AG09319 (cell line): ENCODE results near the gene PTPA.
"Not testable (repeated sequence)": the region's sequence is repeated elsewhere in the genome, so short reads cannot be mapped to it uniquely, and the experiment has no call there.

ENCODE experiments used
- DNase-seq: peaks from one replicate; pipeline ENCODE4 v3.0.0-alpha.2; 2010; ENCODE audit warnings: low read depth; ENCODE audit errors: extremely low read depth
- TF ChIP-seq, protein P1 (sequence below): IDR thresholded peaks from 2 replicates; pipeline ENCODE4 v1.5.1; 2011; ENCODE audit warnings: low read depth, mild to moderate bottlenecking, inconsistent platforms, low read length, moderate library complexity

PTPA gene

DNA sequence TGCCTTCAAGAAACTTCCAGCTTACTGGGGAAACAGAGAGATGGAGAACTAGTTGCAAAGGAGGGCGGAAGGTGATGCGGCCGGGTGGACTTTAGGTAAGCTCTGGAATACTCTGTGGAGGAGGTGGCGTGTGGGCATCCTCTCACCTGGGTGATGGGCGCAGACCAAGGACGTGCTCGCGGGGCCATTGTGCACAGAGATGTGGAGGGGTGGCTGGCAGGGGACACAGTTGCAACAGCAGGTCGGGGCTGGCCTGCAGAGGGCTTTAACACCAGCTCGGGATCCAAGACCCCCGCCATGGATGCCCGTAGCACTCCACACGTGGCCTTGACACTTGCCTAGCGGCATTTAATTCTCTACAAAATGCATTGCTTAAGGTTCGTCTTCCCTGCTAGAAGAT lies 40.3 kb downstream of the PTPA start:
- TF ChIP-seq, protein P1, sequence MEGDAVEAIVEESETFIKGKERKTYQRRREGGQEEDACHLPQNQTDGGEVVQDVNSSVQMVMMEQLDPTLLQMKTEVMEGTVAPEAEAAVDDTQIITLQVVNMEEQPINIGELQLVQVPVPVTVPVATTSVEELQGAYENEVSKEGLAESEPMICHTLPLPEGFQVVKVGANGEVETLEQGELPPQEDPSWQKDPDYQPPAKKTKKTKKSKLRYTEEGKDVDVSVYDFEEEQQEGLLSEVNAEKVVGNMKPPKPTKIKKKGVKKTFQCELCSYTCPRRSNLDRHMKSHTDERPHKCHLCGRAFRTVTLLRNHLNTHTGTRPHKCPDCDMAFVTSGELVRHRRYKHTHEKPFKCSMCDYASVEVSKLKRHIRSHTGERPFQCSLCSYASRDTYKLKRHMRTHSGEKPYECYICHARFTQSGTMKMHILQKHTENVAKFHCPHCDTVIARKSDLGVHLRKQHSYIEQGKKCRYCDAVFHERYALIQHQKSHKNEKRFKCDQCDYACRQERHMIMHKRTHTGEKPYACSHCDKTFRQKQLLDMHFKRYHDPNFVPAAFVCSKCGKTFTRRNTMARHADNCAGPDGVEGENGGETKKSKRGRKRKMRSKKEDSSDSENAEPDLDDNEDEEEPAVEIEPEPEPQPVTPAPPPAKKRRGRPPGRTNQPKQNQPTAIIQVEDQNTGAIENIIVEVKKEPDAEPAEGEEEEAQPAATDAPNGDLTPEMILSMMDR, result no peak
- DNase-seq, result no peak

- TF ChIP-seq, protein P1, result no peak
- DNase-seq, result no peak
Measured at GRCh38 chr9:129154866-129155477, 43.8 kb downstream of the PTPA start.

GRCh38 chr9:129156163-129156562 lies 44.9 kb downstream of the PTPA start:
- TF ChIP-seq, protein P1, result no peak
- DNase-seq, result no peak

DNA sequence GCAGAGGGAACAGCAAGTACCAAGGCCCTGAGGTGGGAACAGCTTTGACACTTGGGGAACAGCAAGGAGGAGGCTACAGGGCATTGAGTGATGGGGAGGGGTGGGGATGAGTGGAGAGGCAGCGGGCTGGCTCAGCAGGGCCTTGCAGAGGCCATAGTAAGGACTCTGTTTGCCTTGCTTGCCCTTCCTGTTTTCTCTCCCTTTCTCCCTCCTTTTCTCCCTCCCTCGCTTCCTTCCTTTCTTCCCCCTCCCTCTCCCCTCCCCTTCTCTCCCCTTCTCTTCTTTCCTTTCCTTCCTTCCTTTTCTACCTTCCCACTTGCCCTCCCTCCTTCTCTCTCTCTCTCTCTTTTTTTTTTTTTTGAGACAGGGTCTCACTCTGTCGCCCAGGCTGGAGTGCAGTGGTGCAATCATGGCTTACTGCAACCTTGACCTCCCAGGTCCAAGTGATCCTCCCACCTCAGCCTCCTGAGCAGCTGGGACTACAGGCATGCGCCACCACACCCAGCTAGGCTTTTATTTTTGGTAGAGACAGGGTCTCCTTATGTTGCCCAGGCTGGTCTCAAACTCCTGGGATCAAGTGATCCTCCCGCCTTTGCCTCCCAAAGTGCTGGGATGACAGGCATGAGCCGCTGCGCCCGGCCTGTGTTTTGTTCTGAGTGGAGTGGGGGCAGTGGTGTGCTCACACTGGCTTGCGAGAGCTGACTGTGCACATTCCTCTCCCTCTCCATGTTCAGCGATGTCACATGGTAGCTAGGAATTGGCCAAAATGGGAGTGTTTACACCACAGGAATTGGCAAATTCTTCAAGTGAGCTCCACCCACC lies 49.7 kb downstream of the PTPA start:
- no peak for DNase-seq

DNA sequence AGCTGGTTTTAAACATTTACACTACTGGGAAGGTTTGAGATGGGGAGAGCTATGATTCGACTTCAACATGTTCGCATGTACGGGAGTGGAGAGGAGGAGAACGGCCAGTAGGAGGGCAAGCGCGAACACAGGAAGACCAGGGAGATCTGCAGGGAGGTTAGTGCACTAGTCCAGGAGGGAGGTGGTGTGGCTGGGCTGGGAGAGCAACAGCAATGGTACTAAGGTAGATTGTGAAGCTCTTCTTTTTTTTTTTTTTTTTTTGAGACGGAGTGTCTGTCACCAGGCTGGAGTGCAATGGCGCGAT lies 50.3 kb downstream of the PTPA start:
- DNase-seq, result no peak
- TF ChIP-seq, protein P1, result no peak

More for the DNA sequence above, 49.7 kb downstream of the PTPA start:
- TF ChIP-seq, protein P1, result no peak

- no peak for DNase-seq
- TF ChIP-seq, protein P1, result no peak
Measured at GRCh38 chr9:129162497-129163197, 51.4 kb downstream of the PTPA start.

- not testable (repeated sequence) for DNase-seq
Measured at GRCh38 chr9:129163198-129163670, 52.0 kb downstream of the PTPA start.
